SK-N-SH treated with all-trans-retinoic acid at 6 μM for 48 hours (cell line): Measurements from ENCODE around the gene LAMB4.

Source experiments
- ATAC-seq: fragments of 200-7000 bp; cut with Tn5 transposase; 3 replicates; pipeline ENCODE4 v1.9.1; 2020; ENCODE audit warnings: mild to moderate bottlenecking, moderate library complexity
- BACH2 ChIP-seq: fragments of 250-450 bp; sonication (Bioruptor Pico); IDR thresholded peaks from 2 replicates; pipeline ENCODE4 v1.9.0; 2021; ENCODE audit warnings: mild to moderate bottlenecking, borderline replicate concordance
- CSRNP3 ChIP-seq: fragments of 250-450 bp; sonication (Bioruptor Pico); IDR thresholded peaks from 2 replicates; pipeline ENCODE4 v1.5.1; 2021; ENCODE audit warnings: mild to moderate bottlenecking, moderate library complexity
- ESRRG ChIP-seq: fragments of 250-450 bp; sonication (Bioruptor Pico); IDR thresholded peaks from 2 replicates; pipeline ENCODE4 v1.6.1; 2021; ENCODE audit warnings: mild to moderate bottlenecking
- GLIS3 ChIP-seq: fragments of 250-450 bp; sonication (Bioruptor Pico); IDR thresholded peaks from 2 replicates; pipeline ENCODE4 v1.5.0; 2020; ENCODE audit warnings: mild to moderate bottlenecking, moderate library complexity
- ISL1 ChIP-seq: fragments of 250-450 bp; sonication (Bioruptor Pico); IDR thresholded peaks from 2 replicates; pipeline ENCODE4 v2.1.2; 2022; ENCODE audit warnings: mild to moderate bottlenecking, moderate library complexity
- PPARA ChIP-seq: fragments of 250-450 bp; sonication (Bioruptor Pico); IDR thresholded peaks from 2 replicates; pipeline ENCODE4 v1.5.0; 2020; ENCODE audit warnings: mild to moderate bottlenecking, borderline replicate concordance
- RARB ChIP-seq: fragments of 250-450 bp; sonication (Bioruptor Pico); IDR thresholded peaks from 2 replicates; pipeline ENCODE4 v1.8.0; 2021; ENCODE audit warnings: mild to moderate bottlenecking, moderate library complexity
- TCF4 ChIP-seq: fragments of 250-450 bp; sonication (Bioruptor Pico); IDR thresholded peaks from 2 replicates; pipeline ENCODE4 v1.8.0; 2021; ENCODE audit warnings: mild to moderate bottlenecking, moderate library complexity, borderline replicate concordance
- TSHZ2 ChIP-seq: fragments of 250-450 bp; sonication (Bioruptor Pico); IDR thresholded peaks from 2 replicates; pipeline ENCODE4 v1.5.0; 2020; ENCODE audit warnings: mild to moderate bottlenecking, moderate library complexity
- ZC3H10 ChIP-seq: fragments of 250-450 bp; sonication (Bioruptor Pico); IDR thresholded peaks from 2 replicates; pipeline ENCODE4 v1.5.1; 2021; ENCODE audit warnings: mild to moderate bottlenecking, moderate library complexity
- ZFP3 ChIP-seq: fragments of 250-450 bp; sonication (Bioruptor Pico); IDR thresholded peaks from 2 replicates; pipeline ENCODE4 v1.5.0; 2020; ENCODE audit warnings: mild to moderate bottlenecking, moderate library complexity
- ZFP30 ChIP-seq: fragments of 450-650 bp; formaldehyde crosslinking; IDR thresholded peaks from 2 replicates; pipeline ENCODE4 v1.5.0; 2022; ENCODE audit warnings: mild to moderate bottlenecking, moderate library complexity
- ZNF565 ChIP-seq: fragments of 450-650 bp; formaldehyde crosslinking; conservative IDR thresholded peaks from 2 replicates; pipeline ENCODE4 v1.5.0; 2020; ENCODE audit warnings: low read depth, mild to moderate bottlenecking, moderate library complexity
- ZNF70 ChIP-seq: fragments of 450-650 bp; formaldehyde crosslinking; IDR thresholded peaks from 2 replicates; pipeline ENCODE4 v1.5.0; 2020; ENCODE audit warnings: mild to moderate bottlenecking, moderate library complexity
- ZNF8 ChIP-seq: fragments of 450-650 bp; formaldehyde crosslinking; IDR thresholded peaks from 2 replicates; pipeline ENCODE4 v1.5.0; 2020; ENCODE audit warnings: mild to moderate bottlenecking, moderate library complexity
- TF ChIP-seq, protein P1 (sequence below): fragments of 250-450 bp; sonication (Bioruptor Pico); IDR thresholded peaks from 2 replicates; pipeline ENCODE4 v1.5.1; 2020; ENCODE audit warnings: low read depth, mild to moderate bottlenecking, moderate library complexity
- TF ChIP-seq, protein P2 (sequence below): fragments of 250-450 bp; sonication (Bioruptor Pico); IDR thresholded peaks from 2 replicates; pipeline ENCODE4 v1.8.0; 2021; ENCODE audit warnings: low read depth, mild to moderate bottlenecking, moderate library complexity, borderline replicate concordance

LAMB4 gene

GRCh38 chr7:108055611-108056021 is 74.5 kb downstream of the LAMB4 start:
- TF ChIP-seq GLIS3: no peak
- TF ChIP-seq TCF4 (CRISPR knock-in tag): peak; percentile 62; the same call in 1 of the 2 replicates
- no peak for TF ChIP-seq ZFP30 (CRISPR knock-in tag)
- ATAC-seq: no peak

DNA sequence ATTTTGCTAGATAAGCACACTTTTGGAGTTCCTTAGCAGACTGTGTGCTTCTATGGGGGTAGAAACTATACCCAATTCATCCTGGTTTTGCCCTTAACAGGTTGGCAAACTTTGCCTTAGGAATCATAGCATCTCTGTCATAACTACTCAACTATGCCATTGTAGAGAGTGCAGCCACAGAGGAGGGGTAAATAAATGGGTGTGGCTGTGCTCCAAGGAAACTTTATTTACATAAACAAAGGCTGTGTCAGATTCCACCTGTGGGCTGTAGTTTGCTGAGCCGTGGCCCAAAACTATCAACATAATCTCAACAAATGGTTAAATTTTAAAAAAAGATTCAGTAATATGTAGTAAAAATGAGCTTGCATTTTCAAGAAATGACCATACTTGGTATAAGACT is 75.6 kb downstream of the LAMB4 start:
- no peak for ATAC-seq

DNA sequence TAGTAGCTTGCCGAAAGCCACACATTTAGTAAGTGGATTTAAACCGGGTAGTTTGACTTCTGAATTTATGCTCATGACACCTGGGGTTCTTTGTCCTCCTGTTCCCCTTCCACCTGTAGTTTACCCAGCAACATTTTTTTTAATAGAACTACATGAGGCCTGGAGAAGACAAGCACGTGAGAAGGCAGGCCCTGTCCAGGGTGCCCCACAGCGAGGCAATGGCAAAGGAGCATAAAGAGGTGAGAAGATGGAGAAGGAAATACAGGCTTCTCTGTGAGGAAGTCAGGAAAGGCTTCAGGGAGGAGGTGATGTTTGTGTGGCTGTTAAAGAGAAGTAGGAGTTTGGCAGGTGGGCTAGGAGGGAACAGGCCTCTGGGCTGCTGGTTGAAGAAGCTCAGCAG is 76.9 kb downstream of the LAMB4 start:
- TF ChIP-seq TCF4 (CRISPR knock-in tag): no peak
- TF ChIP-seq PPARA: no peak
- TF ChIP-seq ESRRG: no peak
- TF ChIP-seq BACH2 (CRISPR knock-in tag): no peak
- no peak for TF ChIP-seq ZFP3
- no peak for TF ChIP-seq CSRNP3 (CRISPR knock-in tag)
- no peak for TF ChIP-seq TSHZ2 (CRISPR knock-in tag)
- no peak for TF ChIP-seq ZNF8 (CRISPR knock-in tag)
- TF ChIP-seq ZFP30 (CRISPR knock-in tag): no peak
- no peak for TF ChIP-seq ZC3H10 (CRISPR knock-in tag)
- TF ChIP-seq, protein P1, sequence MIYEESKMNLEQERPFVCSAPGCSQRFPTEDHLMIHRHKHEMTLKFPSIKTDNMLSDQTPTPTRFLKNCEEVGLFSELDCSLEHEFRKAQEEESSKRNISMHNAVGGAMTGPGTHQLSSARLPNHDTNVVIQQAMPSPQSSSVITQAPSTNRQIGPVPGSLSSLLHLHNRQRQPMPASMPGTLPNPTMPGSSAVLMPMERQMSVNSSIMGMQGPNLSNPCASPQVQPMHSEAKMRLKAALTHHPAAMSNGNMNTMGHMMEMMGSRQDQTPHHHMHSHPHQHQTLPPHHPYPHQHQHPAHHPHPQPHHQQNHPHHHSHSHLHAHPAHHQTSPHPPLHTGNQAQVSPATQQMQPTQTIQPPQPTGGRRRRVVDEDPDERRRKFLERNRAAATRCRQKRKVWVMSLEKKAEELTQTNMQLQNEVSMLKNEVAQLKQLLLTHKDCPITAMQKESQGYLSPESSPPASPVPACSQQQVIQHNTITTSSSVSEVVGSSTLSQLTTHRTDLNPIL: no peak
- TF ChIP-seq, all 23 proteins: peak for 0
- no peak for ATAC-seq

More for the DNA sequence above, 75.6 kb downstream of the LAMB4 start:
- TF ChIP-seq ISL1 (CRISPR knock-in tag) (no peak), ZNF70 (CRISPR knock-in tag) (no peak)

DNA sequence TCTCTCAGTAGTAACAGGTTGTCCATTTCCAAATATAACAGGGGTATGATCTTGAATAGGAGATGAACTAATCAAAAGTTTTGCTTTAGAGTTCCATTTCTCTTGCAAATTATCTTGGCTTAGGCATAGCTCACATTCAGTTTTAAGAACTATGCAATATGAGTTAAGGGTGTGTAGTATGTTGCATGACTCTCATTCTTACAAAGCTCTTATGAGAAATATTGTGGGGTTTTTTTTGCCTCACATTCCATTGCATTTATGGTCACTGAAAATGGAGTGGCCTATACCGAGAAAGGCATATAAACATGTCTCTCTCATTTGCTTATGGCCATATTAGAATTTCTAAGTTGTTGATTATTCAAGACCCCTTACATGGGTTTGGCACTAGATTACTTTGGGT is 78.7 kb downstream of the LAMB4 start:
- no peak for TF ChIP-seq RARB (CRISPR knock-in tag)
- TF ChIP-seq ISL1 (CRISPR knock-in tag): no peak
- TF ChIP-seq ZFP30 (CRISPR knock-in tag): no peak
- no peak for TF ChIP-seq PPARA
- TF ChIP-seq TCF4 (CRISPR knock-in tag): no peak
- TF ChIP-seq ZNF70 (CRISPR knock-in tag): no peak
- ATAC-seq: peak; percentile 50

DNA sequence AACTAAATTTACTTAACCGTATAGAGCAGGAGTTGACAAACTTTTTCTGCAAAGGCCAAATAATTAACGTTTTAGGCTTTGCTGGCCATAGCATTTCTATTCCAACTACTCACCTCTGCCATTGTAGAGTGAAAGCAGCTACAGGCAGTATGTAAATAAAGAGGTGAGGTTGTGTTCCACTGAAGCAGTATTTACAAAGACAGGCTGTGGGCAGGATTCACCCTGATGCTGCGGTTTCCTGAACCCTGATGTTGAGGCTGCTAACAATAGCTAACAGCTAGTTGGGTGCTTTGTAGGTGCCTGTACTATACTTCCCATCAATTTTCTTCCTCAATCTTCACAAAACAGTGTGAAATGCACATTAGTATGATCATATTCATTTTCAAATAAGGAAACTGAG is 80.2 kb downstream of the LAMB4 start:
- ATAC-seq: no peak
- TF ChIP-seq, protein P2, sequence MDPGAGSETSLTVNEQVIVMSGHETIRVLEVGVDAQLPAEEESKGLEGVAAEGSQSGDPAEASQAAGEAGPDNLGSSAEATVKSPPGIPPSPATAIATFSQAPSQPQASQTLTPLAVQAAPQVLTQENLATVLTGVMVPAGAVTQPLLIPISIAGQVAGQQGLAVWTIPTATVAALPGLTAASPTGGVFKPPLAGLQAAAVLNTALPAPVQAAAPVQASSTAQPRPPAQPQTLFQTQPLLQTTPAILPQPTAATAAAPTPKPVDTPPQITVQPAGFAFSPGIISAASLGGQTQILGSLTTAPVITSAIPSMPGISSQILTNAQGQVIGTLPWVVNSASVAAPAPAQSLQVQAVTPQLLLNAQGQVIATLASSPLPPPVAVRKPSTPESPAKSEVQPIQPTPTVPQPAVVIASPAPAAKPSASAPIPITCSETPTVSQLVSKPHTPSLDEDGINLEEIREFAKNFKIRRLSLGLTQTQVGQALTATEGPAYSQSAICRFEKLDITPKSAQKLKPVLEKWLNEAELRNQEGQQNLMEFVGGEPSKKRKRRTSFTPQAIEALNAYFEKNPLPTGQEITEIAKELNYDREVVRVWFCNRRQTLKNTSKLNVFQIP (CRISPR knock-in tag): no peak
- TF ChIP-seq ESRRG: no peak
- no peak for TF ChIP-seq ZNF565 (CRISPR knock-in tag)
- TF ChIP-seq ZNF8 (CRISPR knock-in tag): no peak
- TF ChIP-seq, protein P1: no peak
- no peak for TF ChIP-seq ZFP30 (CRISPR knock-in tag)
